Measurements from ENCODE around the gene HLA-A. TPM values are rescaled to one million over a fixed set of nuclear protein-coding genes. Genes with fewer than 3 reads are reported as not detected.

The HLA-A gene
- total RNA-seq, 2 donors from 2014 or later: 272 to 536 TPM

GRCh38 chr6:29968905-29969304 is 26.6 kb downstream of the HLA-A start:
- H3K4me1 ChIP-seq: peaks cover 0 to 46% of the 10 kb centered on the region in 2 donors
- no peaks in the 10 kb centered on the region for H3K27me3 ChIP-seq
- TF ChIP-seq CTCF (IDR thresholded peaks at IDR 0.05): no peak

GRCh38 chr6:29970711-29971110 is 28.4 kb downstream of the HLA-A start:
- Histone ChIP-seq H3K27ac (no peak overlapping the region), H3K27me3 (no peaks in the 10 kb centered on the region), H3K4me1 (peaks cover 0 to 42% of the 10 kb centered on the region in 2 donors), H3K4me3 (no peak overlapping the region), H3K36me3 (no peaks in the 10 kb centered on the region), H3K9me3 (no peaks in the 10 kb centered on the region)
- no peak for DNase-seq (ENCODE audit: low spot score)
- TF ChIP-seq CTCF (IDR thresholded peaks at IDR 0.05): no peak

More at GRCh38 chr6:29968905-29969304, 26.6 kb downstream of the HLA-A start:
- Histone ChIP-seq H3K4me3 (no peak overlapping the region), H3K36me3 (no peaks in the 10 kb centered on the region), H3K9me3 (no peaks in the 10 kb centered on the region), H3K27ac (no peak overlapping the region)
- no peak for DNase-seq (ENCODE audit: low spot score)

- DNase-seq (ENCODE audit: low spot score): no peak
Measured at GRCh38 chr6:29974901-29975560, 32.7 kb downstream of the HLA-A start.

GRCh38 chr6:29975561-29975907 is 33.2 kb downstream of the HLA-A start:
- no peaks in the 10 kb centered on the region for H3K36me3 ChIP-seq
- H3K4me3 ChIP-seq: peak overlapping the region; percentile 43 to 64
- TF ChIP-seq CTCF (IDR thresholded peaks at IDR 0.05): no peak
- no peak for DNase-seq (ENCODE audit: low spot score)
- no peaks in the 10 kb centered on the region for H3K9me3 ChIP-seq
- H3K27ac ChIP-seq: peak overlapping the region in 1 of 2 donors; percentile 68
- H3K27me3 ChIP-seq: no peaks in the 10 kb centered on the region
- peaks cover 0 to 26% of the 10 kb centered on the region in 2 donors for H3K4me1 ChIP-seq

More at GRCh38 chr6:29974901-29975560, 32.7 kb downstream of the HLA-A start:
- Histone ChIP-seq H3K9me3 (no peaks in the 10 kb centered on the region), H3K4me3 (peak overlapping the region; percentile 43 to 64), H3K36me3 (no peaks in the 10 kb centered on the region), H3K27me3 (no peaks in the 10 kb centered on the region), H3K27ac (peak overlapping the region in 1 of 2 donors; percentile 68), H3K4me1 (peaks cover 0 to 26% of the 10 kb centered on the region in 2 donors)
- TF ChIP-seq CTCF (IDR thresholded peaks at IDR 0.05): no peak

- Histone ChIP-seq H3K9me3 (no peaks in the 10 kb centered on the region), H3K27me3 (no peaks in the 10 kb centered on the region), H3K27ac (peak overlapping the region; percentile 90 to 95), H3K4me3 (peak overlapping the region; percentile 43 to 64), H3K36me3 (no peaks in the 10 kb centered on the region), H3K4me1 (peaks cover 0 to 26% of the 10 kb centered on the region in 2 donors)
- no peak for DNase-seq (ENCODE audit: low spot score)
- no peak for TF ChIP-seq CTCF (IDR thresholded peaks at IDR 0.05)
Measured at GRCh38 chr6:29976253-29976587, 33.9 kb downstream of the HLA-A start.
